ENCODE results near the gene CNTNAP2.

The CNTNAP2 gene

DNA sequence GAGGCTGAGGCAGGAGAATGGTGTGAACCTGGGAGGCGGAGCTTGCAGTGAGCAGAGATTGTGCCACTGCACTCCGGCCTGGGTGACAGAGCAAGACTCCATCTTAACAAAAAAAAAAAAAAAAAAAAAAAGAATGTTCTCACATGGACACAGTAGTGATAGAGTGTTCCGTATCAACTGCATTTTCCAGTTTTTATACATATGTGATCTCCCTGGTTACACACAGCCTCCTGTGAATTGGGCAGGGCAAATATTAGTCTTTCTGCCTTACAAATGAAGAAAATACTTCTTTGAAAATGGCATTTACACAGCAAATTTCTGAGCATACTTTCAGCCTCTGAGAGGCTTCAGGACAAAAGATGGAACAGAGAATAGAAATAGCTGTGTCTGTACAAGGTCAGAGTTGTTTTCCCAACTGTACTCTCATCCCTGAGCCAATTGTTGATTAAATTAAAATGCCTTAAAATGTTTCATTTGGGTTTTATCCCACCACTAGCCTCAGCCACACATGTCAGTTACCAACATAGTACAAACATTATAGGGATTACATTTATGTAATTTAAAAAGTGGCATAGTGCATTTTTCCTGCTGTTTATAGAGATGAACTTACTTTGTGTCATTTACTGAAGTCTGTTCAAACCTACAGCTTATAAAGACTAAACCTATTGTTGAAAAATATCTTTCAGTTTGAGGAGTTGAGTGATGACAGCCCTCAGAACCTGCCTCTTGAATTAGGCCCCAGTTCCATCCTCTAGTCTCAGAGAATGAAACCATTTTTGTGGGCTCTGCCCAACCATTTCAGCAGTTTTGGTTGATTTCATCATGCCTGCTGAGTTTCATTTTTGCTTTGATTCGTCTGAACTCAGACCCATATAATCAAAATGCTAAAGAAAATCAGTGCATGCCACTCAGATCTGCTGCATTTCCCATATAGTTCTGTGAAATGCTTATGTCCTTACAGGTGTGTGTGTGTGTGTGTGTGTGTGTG lies 1864.5 kb downstream of the CNTNAP2 start:
- DNase-seq = peak; percentile 9

DNA sequence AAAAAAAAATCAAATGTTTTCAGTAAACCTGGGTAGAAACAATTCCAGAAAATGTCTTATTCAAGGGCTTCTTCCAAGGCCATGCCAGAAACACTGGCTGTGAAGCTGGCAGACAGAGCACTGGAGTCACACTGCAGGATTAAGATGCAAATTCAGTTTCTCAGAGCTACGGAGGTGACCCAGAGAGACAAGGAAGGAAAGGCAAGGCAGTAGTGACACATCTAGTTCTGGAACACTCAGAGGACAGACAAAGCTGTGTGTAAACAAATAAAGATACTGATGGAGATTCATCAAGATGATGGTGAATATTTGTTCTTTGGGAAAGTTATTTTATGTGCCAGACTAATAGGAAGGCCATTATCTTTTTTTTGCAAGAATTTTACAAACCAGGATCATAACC lies 1865.7 kb downstream of the CNTNAP2 start:
- no peak for DNase-seq

DNA sequence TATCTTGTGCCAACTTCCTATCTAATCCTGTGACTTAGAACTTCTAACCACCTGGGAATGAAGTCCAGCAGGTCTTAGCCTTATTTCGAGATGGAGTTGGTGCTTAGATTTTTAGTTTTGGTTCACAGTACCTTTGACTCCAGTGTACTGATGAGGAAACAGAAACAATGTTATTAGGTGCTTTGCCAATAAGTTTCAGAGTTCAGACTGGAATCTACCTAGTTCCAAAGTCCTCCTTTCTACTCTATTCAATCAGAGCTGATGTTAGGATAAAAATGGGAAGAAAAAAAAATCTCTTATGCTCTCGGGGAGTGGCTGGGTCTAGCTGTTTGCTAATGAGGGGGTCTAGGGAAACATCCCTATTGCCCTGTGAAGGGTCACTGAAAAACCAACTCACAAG lies 1867.7 kb downstream of the CNTNAP2 start:
- DNase-seq = no peak

DNA sequence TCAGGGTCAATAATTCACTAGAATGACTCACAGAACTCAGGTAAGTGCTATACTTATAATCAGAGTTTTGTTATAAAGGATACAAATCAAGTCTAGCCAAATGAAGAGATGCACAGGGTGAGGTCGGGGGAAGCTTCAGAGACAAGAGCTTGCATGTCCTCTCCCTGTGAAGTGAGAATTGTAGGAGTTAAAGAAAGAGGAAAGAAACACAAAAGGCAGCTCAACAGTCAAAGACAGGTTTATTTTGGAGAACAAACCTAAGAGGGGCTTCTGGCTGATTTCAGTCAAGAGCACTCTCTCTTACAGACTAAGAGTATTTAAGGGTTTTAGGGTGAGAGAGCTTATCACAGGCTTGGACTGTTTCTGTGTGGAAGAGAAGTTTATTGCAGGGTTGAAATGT lies 1873.5 kb downstream of the CNTNAP2 start:
- DNase-seq = no peak

DNA sequence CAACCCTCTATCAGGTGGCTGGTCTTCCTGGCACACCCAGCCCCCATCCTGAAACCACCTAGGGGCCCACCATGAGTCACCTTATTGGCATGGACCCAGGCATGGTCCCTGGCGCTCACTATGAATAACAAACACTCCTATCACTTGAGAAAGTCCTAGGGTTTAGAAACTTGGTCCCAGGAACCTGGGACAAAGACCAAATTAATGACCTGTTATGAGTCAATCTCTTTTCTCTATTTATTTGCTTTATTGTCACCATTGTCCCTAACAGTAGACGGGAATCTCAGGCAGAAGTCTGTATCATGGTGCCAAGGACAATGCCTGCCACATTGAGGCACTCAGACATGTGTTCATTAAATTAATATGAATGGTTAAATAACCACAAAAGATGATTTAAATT lies 1874.3 kb downstream of the CNTNAP2 start:
- no peak for DNase-seq

DNA sequence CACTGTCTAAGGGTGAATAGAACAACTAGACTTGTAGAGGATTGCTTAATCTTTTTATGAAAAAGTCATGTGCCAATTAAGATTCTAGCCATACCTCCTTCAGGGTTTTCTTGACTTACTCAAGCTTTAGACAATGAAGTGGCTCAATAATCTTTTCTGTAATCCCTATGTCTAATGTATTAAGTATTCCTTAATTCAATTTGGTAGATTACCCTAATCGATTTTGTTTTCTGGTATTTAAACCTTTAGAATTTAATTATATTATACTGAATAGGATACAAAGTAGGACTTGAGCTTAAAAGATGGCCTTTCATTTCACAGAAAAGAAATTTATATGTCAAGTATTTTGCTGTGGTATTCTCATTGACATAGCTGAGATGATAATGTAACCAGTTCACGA lies 1876.1 kb downstream of the CNTNAP2 start:
- no peak for DNase-seq

DNA sequence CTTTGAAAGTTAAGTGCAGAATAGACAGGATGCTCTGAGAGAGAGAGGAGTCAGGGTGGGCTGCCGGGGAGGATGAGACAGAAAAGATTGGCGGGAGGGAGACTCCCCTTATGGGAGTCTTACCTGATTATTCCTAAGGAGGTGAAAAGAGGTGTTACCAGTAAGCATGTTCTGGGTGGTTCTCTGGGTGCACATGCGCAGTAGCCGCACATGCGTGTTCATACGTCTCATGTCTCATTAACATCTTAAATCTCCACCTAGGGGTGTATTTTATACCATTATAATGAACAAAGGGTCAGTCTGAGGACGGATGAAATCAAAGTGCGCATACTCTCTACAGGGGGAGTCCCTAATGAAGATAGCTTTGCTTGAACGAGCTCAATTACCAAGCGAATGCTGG lies 1881.0 kb downstream of the CNTNAP2 start:
- DNase-seq = no peak

DNA sequence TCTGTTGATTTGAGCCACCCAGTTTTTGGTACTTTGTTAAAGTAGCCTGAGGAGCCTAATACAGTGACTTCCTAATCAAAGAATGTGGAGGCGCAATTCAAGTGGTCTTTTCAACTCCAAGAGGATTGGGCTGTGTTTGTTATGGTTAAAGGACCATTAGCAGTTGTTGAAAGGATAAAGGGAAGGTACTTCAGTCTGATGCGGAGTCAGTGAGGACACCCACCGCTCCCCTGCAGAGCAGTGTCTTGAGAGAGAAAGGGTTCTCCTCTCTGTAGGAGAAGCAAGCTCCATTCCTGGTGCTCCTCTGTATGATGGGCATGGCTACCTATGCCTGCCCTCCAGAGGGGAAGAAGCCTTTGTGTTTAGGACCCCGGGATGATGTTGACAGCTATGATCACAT lies 1883.4 kb downstream of the CNTNAP2 start:
- no peak for DNase-seq

DNA sequence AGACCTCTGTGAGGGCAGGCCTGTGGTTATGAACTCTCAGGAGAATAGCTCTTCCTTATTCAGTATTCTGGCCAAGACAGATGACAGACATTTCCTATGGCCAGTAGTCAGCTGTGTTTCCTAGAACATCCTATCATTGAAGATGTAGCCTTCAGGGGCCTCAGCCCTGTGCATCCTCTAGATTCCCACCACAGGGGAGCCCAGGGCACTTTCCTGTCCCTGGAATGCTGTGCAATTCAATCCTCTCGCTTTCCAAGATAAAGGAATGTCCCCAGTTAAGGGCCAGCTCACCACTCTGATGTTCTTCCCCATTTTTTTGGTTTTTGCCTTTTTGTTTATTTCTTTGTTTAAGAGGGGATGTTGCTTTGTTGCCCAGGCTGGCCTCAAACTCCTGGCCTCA lies 1895.2 kb downstream of the CNTNAP2 start:
- no peak for DNase-seq

DNA sequence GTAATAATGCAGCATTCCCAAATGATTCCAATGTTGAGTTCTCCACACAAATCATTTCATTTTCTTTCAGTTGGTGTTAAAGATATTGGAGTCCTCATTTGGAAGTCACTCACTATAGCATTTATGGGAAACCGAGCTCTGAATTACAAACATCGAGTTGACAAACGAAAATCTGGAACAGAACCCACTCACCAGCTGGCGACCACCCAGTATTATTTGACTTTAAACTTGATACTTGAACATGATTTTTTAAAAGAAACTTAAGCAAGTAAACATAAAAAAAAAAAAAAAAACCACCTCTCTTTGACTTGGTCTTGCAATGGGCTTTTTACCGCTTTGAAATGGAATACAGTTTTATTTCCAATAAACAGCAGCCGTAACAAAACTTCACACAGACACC lies 1897.4 kb downstream of the CNTNAP2 start:
- DNase-seq = no peak

DNA sequence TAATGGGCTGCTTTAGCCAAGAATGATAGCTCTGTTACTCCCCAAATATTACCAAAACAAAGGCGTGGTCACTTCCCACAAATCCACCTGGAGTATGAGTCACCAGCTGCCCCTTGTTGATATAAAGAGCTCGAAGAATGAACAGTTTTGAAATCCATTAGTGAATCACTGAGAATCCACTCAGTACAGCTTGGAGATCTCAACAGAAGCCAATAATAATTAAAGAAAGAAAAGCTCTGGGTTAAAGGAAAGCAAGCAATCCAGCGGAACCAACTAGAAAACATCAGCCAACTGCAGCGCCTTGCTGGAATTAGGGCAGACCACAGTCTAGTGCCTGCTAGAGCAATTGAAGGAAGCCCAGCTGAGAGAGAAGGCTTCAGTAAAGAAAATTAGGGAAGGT lies 1897.9 kb downstream of the CNTNAP2 start:
- peak; percentile 4 for DNase-seq

DNA sequence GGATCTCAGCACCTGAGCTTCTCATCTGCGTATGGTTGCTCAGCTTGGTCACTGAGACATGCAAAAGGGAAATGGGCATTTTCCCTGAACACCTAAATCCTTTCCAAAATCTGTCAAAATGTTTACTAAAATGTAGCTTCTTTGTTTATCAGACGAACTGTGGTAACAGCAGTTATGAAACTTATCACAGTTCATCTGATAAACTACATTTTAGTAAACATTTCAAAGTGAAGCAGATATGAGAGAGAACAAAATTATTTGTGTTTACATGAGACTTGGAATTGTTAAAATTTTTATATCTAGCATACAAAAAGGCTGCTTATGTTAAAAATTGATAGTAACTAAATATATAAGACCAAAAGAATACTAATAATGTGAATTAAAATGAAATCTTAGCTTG lies 1900.5 kb downstream of the CNTNAP2 start:
- no peak for DNase-seq

DNA sequence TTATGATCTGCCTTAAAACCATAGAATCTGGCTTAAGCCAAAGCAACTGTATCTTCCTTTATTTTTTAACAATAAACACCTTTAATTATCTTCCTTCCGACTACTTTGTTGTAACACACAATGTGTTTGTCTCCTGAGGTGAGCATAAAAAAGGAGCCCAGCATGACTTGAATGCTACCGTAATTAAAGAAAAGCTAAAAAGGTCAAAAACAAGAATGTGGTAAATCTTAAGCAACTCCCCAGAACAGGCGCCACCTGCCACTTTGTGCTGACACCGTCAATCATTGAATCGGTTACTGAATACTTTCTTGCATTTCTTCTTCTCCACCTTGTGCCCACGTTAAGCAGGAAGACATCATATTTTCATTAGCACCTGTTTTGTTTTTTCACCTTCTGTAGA lies 1904.1 kb downstream of the CNTNAP2 start:
- no peak for DNase-seq

DNA sequence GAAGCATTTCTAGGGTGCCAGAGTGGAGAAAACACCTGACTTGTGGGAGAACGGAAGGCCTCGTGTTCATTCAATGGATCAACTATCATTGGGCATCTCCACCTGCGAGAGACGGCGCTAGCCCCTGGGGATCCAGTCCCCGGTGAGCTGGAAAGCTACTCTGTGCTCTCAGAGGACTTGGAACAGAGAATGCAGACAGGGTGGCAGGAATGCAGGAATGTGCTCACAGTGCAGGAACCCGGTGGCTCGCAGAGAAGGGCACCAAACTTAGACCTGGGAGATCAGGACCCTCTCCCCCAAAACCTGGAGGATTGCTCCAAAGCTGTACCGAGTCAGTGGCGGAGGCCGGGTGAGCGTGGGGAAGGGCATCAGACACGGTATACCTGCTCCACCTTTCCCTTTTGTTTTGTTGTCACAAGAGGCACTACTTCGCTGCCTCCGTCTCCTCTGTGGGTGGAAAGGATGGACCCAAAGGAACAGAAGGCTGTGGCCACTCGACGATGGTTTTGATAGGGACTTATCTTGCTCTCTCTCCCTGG lies 1905.0 kb downstream of the CNTNAP2 start:
- DNase-seq = no peak

DNA sequence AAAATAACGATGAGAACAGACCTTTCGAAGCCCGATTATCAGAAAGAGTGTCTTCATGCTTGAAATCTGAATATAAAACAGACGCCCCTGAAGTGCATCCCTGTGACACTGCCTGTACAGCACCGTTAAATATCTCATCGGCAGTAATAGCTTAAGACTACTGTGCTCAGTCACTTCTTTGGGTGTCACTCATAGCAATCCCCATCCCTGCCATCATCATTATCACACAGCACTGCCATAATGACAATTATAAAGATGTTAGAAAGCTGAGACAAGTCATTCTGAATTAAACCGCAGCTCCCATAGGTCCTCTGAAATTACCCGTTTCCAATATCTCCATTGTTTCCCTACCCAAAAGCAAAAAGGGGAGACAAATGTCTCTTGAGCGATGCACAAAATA lies 1906.2 kb downstream of the CNTNAP2 start:
- no peak for DNase-seq

DNA sequence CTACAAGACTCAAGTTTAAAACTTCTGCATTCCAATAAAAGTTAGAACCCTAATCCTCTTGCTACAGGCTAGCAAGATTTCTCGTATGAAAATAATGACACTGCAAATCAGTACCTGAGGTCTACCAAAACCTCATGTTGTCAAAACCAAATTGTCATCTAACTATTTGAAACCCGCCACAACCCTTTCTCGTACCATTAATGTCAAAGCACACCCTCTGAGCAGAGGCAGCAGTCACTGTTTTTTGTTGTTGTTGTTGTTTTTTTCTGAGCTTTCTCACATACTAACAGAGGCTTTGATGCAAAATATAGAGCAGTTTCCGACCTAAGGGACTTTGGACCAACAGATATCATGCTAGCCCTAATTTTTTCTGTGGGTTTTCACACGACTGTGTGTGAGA lies 1910.1 kb downstream of the CNTNAP2 start:
- DNase-seq = no peak

DNA sequence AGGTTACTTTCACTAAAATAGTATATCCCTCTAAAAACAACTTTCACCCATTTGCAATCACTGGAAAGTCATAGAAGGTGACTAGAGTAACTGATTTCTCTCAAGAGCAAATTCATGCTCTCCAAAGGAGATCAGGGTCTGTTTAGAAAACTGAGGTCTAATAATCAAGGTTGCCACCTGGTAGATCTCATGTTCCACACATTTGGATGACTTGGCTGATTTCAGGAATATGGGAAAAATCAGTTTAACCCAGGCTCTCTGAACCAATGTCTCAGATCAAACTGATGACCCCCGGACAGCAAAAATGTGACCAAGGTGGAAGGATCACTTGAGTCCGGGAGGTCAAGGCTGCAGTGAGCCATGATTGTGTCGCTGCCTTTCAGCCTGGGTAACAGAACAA lies 1911.6 kb downstream of the CNTNAP2 start:
- DNase-seq = no peak

DNA sequence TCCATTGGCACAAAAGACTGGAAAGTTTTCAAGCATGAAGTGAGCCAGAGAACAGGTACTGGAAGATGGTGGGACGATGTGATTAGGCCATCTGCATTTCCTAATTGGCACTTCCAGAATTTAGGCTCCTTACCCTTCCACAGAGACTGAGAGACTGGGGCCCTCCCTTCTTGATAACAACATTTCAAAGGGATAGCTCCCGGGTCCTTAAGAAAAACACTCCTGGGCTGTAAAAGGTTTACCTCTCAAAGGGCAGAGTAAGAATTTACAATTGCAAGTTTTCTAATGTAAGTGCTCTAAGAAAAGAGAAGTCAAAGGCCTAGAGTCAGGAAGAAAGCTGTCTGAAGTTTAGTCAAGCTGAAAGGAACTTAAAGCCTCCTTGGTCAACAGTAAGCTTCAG lies 1914.4 kb downstream of the CNTNAP2 start:
- no peak for DNase-seq

DNA sequence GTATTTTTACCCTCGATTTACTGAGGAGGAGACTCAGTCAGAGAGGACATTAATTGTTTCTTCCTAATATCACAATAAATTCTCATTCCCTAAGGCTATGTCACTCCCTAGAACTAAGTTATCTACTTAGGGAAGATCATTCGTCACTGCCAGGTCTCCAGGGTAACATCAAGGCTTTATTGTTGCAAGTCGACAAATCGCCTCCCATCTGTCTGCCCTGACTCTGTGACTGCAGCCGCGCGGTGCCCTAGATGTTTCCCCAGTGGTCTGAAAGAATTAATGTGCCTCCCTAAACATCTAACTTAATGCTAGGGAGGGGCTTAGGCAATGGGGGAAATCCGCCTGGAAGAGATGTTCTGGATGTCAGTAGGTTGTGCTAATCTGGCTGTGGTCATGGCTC lies 1915.2 kb downstream of the CNTNAP2 start:
- DNase-seq = no peak

DNA sequence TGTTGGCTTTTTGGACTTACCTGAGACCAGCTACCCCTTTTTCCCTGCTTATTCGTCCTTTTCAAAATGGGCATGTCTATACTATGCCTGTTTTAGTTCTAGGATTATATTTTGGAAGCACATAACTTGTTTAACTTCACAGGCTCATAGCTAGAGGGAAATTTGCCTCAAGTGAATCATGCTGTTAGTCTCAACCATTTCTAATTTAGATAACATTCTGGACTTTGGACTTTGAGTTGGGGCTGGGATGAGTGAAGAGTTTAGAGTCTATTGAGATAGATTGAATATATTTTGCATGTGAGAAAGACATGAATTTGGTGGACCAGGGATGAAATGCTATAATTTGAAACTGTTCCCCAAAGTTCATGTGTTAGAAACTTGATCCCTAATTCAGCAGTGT lies 1919.3 kb downstream of the CNTNAP2 start:
- DNase-seq = no peak

DNA sequence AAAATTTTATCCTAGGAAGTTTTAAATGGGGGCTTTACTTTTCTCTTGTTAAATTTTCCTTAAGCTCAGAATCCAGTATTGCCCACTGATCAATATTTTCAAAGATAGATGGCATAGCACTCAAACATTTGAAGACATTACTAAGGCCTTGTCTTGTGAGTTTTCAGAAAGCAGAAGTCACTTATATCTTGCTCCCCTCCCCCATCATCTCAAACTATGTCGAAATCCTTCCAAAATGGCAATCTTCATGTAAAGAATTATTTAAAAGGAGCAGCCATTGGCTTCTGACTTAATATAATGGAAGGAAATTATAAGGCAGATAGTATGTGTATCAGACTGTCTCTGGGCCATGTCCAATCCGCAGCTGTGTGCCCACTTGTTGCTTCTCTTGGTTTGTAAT lies 1920.4 kb downstream of the CNTNAP2 start:
- no peak for DNase-seq

DNA sequence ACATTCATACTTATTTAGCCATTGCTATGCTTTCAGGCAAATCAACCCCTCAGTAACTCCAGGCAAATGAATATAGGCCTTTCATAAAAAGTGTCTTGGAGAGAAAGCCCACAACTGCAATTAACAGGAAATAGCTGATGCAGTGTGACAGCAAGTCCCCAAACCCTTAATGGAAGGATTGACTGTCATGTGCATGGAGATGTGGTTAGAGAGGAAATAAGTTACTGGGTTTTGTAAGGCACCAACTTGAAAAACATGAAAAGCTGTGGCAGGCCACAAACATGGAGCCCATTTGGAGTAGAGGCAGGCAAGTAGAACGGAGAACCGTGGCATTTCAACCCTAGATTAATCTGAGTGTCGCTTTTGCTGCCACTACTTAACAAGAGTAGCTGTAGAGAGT lies 1924.6 kb downstream of the CNTNAP2 start:
- no peak for DNase-seq

DNA sequence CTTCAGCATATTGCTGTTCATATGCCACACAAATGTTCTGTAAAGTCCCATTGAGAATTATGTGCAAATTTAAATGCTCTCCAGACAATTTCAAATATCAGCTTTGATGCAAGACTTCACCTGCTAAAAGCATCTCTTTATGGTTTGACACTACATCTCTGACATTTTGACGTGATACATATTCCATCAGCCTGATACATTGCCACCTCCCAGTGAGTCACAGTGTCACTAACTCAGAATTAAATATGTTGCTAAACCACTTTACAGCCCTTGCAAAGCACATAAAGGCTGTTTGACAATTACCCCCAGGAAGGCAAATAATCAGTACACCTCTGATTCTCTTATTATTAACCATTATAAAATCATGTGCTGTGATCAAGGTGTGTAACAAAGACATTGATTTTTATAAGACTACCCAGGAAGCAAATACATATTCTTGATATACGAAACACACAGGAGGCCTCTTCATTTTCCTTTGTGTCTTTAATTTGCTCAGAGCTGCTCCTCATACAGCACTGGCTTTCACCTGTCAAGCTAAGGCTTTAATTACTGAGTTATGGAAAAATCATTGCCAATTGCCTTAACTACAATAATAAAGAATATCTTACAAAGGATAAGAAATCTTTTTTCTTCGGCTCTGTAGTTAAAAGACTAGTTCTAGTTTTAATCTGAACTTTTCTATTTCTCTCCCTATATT lies 1926.5 kb downstream of the CNTNAP2 start:
- DNase-seq = no peak

DNA sequence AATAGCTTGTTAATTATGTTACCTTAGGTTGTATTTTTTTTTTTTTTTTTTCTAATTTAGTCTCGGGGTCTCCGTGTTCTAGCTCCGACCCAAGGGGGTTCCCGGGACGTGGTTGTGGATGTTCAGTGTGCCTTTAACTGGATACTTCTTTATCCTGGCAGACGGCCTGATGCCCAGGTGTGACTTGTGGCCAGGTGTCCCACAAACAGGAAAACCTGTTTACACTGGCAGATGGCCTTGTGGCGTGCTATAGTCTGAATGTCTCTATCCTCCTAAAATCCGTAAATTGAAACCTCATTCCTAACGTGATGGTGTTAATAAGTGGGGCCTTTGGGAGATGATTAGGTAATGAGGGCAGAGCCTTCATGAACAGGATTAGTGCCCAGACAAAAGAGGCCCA lies 1927.6 kb downstream of the CNTNAP2 start:
- no peak for DNase-seq
